NB4 (cell line): ENCODE data around the gene VPS4A.

Experiments used
- DNase-seq: peaks from one replicate; pipeline ENCODE4 v3.0.0; 2010; ENCODE audit warnings: low read depth
- H3K4me3 ChIP-seq: one replicate; pipeline ENCODE4 v1.5.1; 2011; ENCODE audit warnings: mild to moderate bottlenecking, low read depth, low read length, moderate library complexity
- CTCF ChIP-seq: IDR thresholded peaks from one replicate; pipeline ENCODE4 v1.5.1; 2012; ENCODE audit warnings: low read depth, low read length
- MAX ChIP-seq: IDR thresholded peaks from 2 replicates; pipeline ENCODE4 v1.6.1; 2011; ENCODE audit warnings: low read depth, low read length
- MYC ChIP-seq: IDR thresholded peaks from 2 replicates; pipeline ENCODE4 v1.6.1; 2011; ENCODE audit warnings: low read depth, low read length
- POLR2A ChIP-seq: IDR thresholded peaks from 2 replicates; pipeline ENCODE4 v1.6.1; 2011; ENCODE audit warnings: mild to moderate bottlenecking; ENCODE audit not compliant: insufficient read length; ENCODE audit errors: extremely low read depth

VPS4A gene

GRCh38 chr16:69310653-69311532 is at the start of gene VPS4A:
Gene VPS4A, plus strand, starts transcription at chr16:69311350. Its CDS starts 162 bp downstream, at chr16:69311512.
- peak within 1 kb of the TSS; percentile 84 for H3K4me3 ChIP-seq
- TF ChIP-seq CTCF (peak; percentile 74), POLR2A (peak; percentile 59), MYC (peak; percentile 74; the same call in 1 of the 2 replicates), MAX (peak; percentile 70)
- DNase-seq = peak; percentile 97

- no peak for DNase-seq
These were observed 44.7 kb upstream of the VPS4A start for GRCh38 chr16:69266334-69267063.

GRCh38 chr16:69267633-69268032 is 43.5 kb upstream of the VPS4A start:
- H3K4me3 ChIP-seq = no peak overlapping the region
- DNase-seq = no peak
- TF ChIP-seq MAX = no peak
- no peak for TF ChIP-seq POLR2A
- no peak for TF ChIP-seq CTCF
- TF ChIP-seq MYC = no peak

More at GRCh38 chr16:69266334-69267063, 44.7 kb upstream of the VPS4A start:
- no peak for TF ChIP-seq POLR2A
- TF ChIP-seq CTCF = no peak
- no peak for TF ChIP-seq MYC
- TF ChIP-seq MAX = no peak
- H3K4me3 ChIP-seq = no peak overlapping the region

GRCh38 chr16:69270395-69270794 is 40.8 kb upstream of the VPS4A start:
- H3K4me3 ChIP-seq = no peak overlapping the region
- DNase-seq = peak; percentile 82
- TF ChIP-seq MAX (no peak), MYC (no peak), CTCF (no peak)

- TF ChIP-seq MYC (no peak), POLR2A (no peak)
- no peak overlapping the region for H3K4me3 ChIP-seq
- DNase-seq = no peak
These were observed 40.3 kb upstream of the VPS4A start for GRCh38 chr16:69270831-69271230.

GRCh38 chr16:69273009-69273408 is 38.1 kb upstream of the VPS4A start:
- no peak overlapping the region for H3K4me3 ChIP-seq
- no peak for TF ChIP-seq POLR2A
- no peak for TF ChIP-seq CTCF
- TF ChIP-seq MYC = no peak
- TF ChIP-seq MAX = no peak
- DNase-seq = no peak
